HEK293 (cell line): ENCODE data around the gene COL1A1.

Source experiments
- CTCF ChIP-seq: fragments of 450-650 bp; formaldehyde crosslinking; IDR thresholded peaks from 2 replicates; pipeline ENCODE4 v1.5.1; 2016; ENCODE audit warnings: missing biosample characterization, missing genetic modification characterization
- GLIS2 ChIP-seq: fragments of 450-650 bp; formaldehyde crosslinking; IDR thresholded peaks from 2 replicates; pipeline ENCODE4 v1.5.1; 2016; ENCODE audit warnings: missing biosample characterization, missing genetic modification characterization
- KLF1 ChIP-seq: fragments of 450-650 bp; formaldehyde crosslinking; IDR thresholded peaks from 2 replicates; pipeline ENCODE4 v1.5.1; 2016; ENCODE audit warnings: missing biosample characterization, missing genetic modification characterization
- KLF16 ChIP-seq: fragments of 450-650 bp; formaldehyde crosslinking; IDR thresholded peaks from 2 replicates; pipeline ENCODE4 v1.5.1; 2017; ENCODE audit warnings: missing biosample characterization, missing genetic modification characterization
- KLF9 ChIP-seq: fragments of 450-650 bp; formaldehyde crosslinking; IDR thresholded peaks from 2 replicates; pipeline ENCODE4 v1.5.1; 2016; ENCODE audit warnings: missing biosample characterization, missing genetic modification characterization, low read depth
- SP2 ChIP-seq: fragments of 450-650 bp; formaldehyde crosslinking; IDR thresholded peaks from 2 replicates; pipeline ENCODE4 v1.5.1; 2016; ENCODE audit warnings: missing biosample characterization, missing genetic modification characterization
- SP3 ChIP-seq: fragments of 450-650 bp; formaldehyde crosslinking; IDR thresholded peaks from 2 replicates; pipeline ENCODE4 v1.5.1; 2016; ENCODE audit warnings: missing biosample characterization, missing genetic modification characterization
- WT1 ChIP-seq: fragments of 450-650 bp; formaldehyde crosslinking; IDR thresholded peaks from 2 replicates; pipeline ENCODE4 v1.5.1; 2016; ENCODE audit warnings: missing biosample characterization, missing genetic modification characterization
- ZBTB1 ChIP-seq: fragments of 450-650 bp; formaldehyde crosslinking; IDR thresholded peaks from 2 replicates; pipeline ENCODE4 v1.5.1; 2016; ENCODE audit warnings: missing biosample characterization, missing genetic modification characterization
- ZBTB10 ChIP-seq: fragments of 450-650 bp; formaldehyde crosslinking; IDR thresholded peaks from 2 replicates; pipeline ENCODE4 v1.5.1; 2016; ENCODE audit warnings: missing biosample characterization, missing genetic modification characterization
- ZBTB17 ChIP-seq: fragments of 450-650 bp; formaldehyde crosslinking; IDR thresholded peaks from 2 replicates; pipeline ENCODE4 v1.5.1; 2016; ENCODE audit warnings: missing biosample characterization, missing genetic modification characterization
- ZBTB20 ChIP-seq: fragments of 450-650 bp; formaldehyde crosslinking; IDR thresholded peaks from 2 replicates; pipeline ENCODE4 v1.5.1; 2016; ENCODE audit warnings: missing biosample characterization, missing genetic modification characterization
- ZBTB21 ChIP-seq: fragments of 450-650 bp; formaldehyde crosslinking; IDR thresholded peaks from 2 replicates; pipeline ENCODE4 v1.5.1; 2017; ENCODE audit warnings: missing biosample characterization, missing genetic modification characterization
- ZEB2 ChIP-seq: fragments of 450-650 bp; formaldehyde crosslinking; IDR thresholded peaks from 2 replicates; pipeline ENCODE4 v1.5.1; 2016; ENCODE audit warnings: missing biosample characterization, missing genetic modification characterization
- ZFP69B ChIP-seq: fragments of 450-650 bp; formaldehyde crosslinking; IDR thresholded peaks from 2 replicates; pipeline ENCODE4 v1.5.1; 2016; ENCODE audit warnings: missing biosample characterization, missing genetic modification characterization
- ZIC2 ChIP-seq: fragments of 450-650 bp; formaldehyde crosslinking; IDR thresholded peaks from 2 replicates; pipeline ENCODE4 v1.5.1; 2016; ENCODE audit warnings: missing biosample characterization, missing genetic modification characterization
- ZNF121 ChIP-seq: fragments of 450-650 bp; formaldehyde crosslinking; IDR thresholded peaks from 2 replicates; pipeline ENCODE4 v1.5.1; 2016; ENCODE audit warnings: missing biosample characterization, missing genetic modification characterization
- ZNF133 ChIP-seq: fragments of 450-650 bp; formaldehyde crosslinking; IDR thresholded peaks from 2 replicates; pipeline ENCODE4 v1.5.1; 2016; ENCODE audit warnings: missing biosample characterization, missing genetic modification characterization
- ZNF2 ChIP-seq: fragments of 450-650 bp; formaldehyde crosslinking; IDR thresholded peaks from 2 replicates; pipeline ENCODE4 v1.5.1; 2016; ENCODE audit warnings: missing biosample characterization, missing genetic modification characterization
- ZNF26 ChIP-seq: fragments of 450-650 bp; formaldehyde crosslinking; IDR thresholded peaks from 2 replicates; pipeline ENCODE4 v1.5.1; 2016; ENCODE audit warnings: missing biosample characterization, missing genetic modification characterization
- ZNF311 ChIP-seq: fragments of 450-650 bp; formaldehyde crosslinking; IDR thresholded peaks from 2 replicates; pipeline ENCODE4 v1.5.1; 2017; ENCODE audit warnings: missing biosample characterization, missing genetic modification characterization, borderline replicate concordance
- ZNF335 ChIP-seq: fragments of 450-650 bp; formaldehyde crosslinking; conservative IDR thresholded peaks from 2 replicates; pipeline ENCODE4 v1.5.1; 2016; ENCODE audit warnings: missing biosample characterization, missing genetic modification characterization
- ZNF341 ChIP-seq: fragments of 450-650 bp; formaldehyde crosslinking; IDR thresholded peaks from 2 replicates; pipeline ENCODE4; 2016; ENCODE audit warnings: low read depth, missing biosample characterization, missing genetic modification characterization
- ZNF391 ChIP-seq: fragments of 450-650 bp; formaldehyde crosslinking; IDR thresholded peaks from 2 replicates; pipeline ENCODE4 v1.5.1; 2016; ENCODE audit warnings: low read depth, missing biosample characterization, missing genetic modification characterization, borderline replicate concordance
- ZNF394 ChIP-seq: fragments of 450-650 bp; formaldehyde crosslinking; IDR thresholded peaks from 2 replicates; pipeline ENCODE4 v1.5.1; 2016; ENCODE audit warnings: missing biosample characterization, missing genetic modification characterization, mild to moderate bottlenecking, moderate library complexity, borderline replicate concordance
- ZNF404 ChIP-seq: fragments of 450-650 bp; formaldehyde crosslinking; IDR thresholded peaks from 2 replicates; pipeline ENCODE4 v1.5.1; 2017; ENCODE audit warnings: missing biosample characterization, missing genetic modification characterization
- ZNF473 ChIP-seq: fragments of 450-650 bp; formaldehyde crosslinking; IDR thresholded peaks from 2 replicates; pipeline ENCODE4 v1.5.1; 2017; ENCODE audit warnings: missing biosample characterization, missing genetic modification characterization
- ZNF529 ChIP-seq: fragments of 450-650 bp; formaldehyde crosslinking; IDR thresholded peaks from 2 replicates; pipeline ENCODE4 v1.5.1; 2017; ENCODE audit warnings: missing genetic modification characterization, missing biosample characterization; ENCODE audit not compliant: insufficient replicate concordance
- ZNF600 ChIP-seq: fragments of 450-650 bp; formaldehyde crosslinking; IDR thresholded peaks from 2 replicates; pipeline ENCODE4 v1.5.1; 2016; ENCODE audit warnings: missing biosample characterization, missing genetic modification characterization
- ZNF654 ChIP-seq: fragments of 450-650 bp; formaldehyde crosslinking; IDR thresholded peaks from 2 replicates; pipeline ENCODE4 v1.5.1; 2016; ENCODE audit warnings: low read depth, missing biosample characterization, missing genetic modification characterization
- ZNF843 ChIP-seq: fragments of 450-650 bp; formaldehyde crosslinking; IDR thresholded peaks from 2 replicates; pipeline ENCODE4 v1.5.1; 2016; ENCODE audit warnings: missing biosample characterization, missing genetic modification characterization
- ZSCAN16 ChIP-seq: fragments of 450-650 bp; formaldehyde crosslinking; IDR thresholded peaks from 2 replicates; pipeline ENCODE4 v1.5.1; 2016; ENCODE audit warnings: missing biosample characterization, missing genetic modification characterization
- TF ChIP-seq, protein P1 (sequence below): fragments of 450-650 bp; formaldehyde crosslinking; IDR thresholded peaks from 2 replicates; pipeline ENCODE4 v1.5.1; 2016; ENCODE audit warnings: missing biosample characterization, missing genetic modification characterization

Gene COL1A1

GRCh38 chr17:50161023-50161910 is 40.2 kb downstream of the COL1A1 start (continued):
- TF ChIP-seq ZNF391 (tag by site-specific recombination) (peak; percentile 68; the same call in 1 of the 2 replicates), ZNF133 (no peak), SP2 (peak; percentile 75), ZBTB21 (tag by site-specific recombination) (peak; percentile 59; the same call in 1 of the 2 replicates), ZNF600 (tag by site-specific recombination) (peak; percentile 92), ZEB2 (peak; percentile 82), WT1 (tag by site-specific recombination) (0 out of 2 replicates have a peak, but pooled peaks have one; percentile 43), ZNF404 (tag by site-specific recombination) (no peak), ZNF529 (tag by site-specific recombination) (no peak), ZFP69B (tag by site-specific recombination) (peak; percentile 19; the same call in 1 of the 2 replicates), CTCF (tag by site-specific recombination) (peak; percentile 100), ZBTB1 (no peak), GLIS2 (tag by site-specific recombination) (peak; percentile 98), ZNF341 (tag by site-specific recombination) (peak; percentile 78), KLF1 (tag by site-specific recombination) (peak; percentile 23; the same call in 1 of the 2 replicates), ZNF311 (no peak), ZNF843 (peak; percentile 56), SP3 (tag by site-specific recombination) (peak; percentile 87), ZNF473 (no peak), ZBTB10 (tag by site-specific recombination) (peak; percentile 60; the same call in 1 of the 2 replicates), ZNF121 (tag by site-specific recombination) (peak; percentile 92), KLF9 (tag by site-specific recombination) (peak; percentile 57), ZNF2 (tag by site-specific recombination) (peak; percentile 40), ZNF394 (tag by site-specific recombination) (peak; percentile 41; the same call in 1 of the 2 replicates), KLF16 (tag by site-specific recombination) (0 out of 2 replicates have a peak, but pooled peaks have one; percentile 51), ZNF335 (tag by site-specific recombination) (peak; percentile 74), ZIC2 (tag by site-specific recombination) (peak; percentile 78), ZBTB17 (peak; percentile 87), ZNF654 (peak; percentile 46), ZSCAN16 (tag by site-specific recombination) (peak; percentile 58; the same call in 1 of the 2 replicates), ZNF26 (tag by site-specific recombination) (no peak), ZBTB20 (peak; percentile 92)
- TF ChIP-seq, protein P1, sequence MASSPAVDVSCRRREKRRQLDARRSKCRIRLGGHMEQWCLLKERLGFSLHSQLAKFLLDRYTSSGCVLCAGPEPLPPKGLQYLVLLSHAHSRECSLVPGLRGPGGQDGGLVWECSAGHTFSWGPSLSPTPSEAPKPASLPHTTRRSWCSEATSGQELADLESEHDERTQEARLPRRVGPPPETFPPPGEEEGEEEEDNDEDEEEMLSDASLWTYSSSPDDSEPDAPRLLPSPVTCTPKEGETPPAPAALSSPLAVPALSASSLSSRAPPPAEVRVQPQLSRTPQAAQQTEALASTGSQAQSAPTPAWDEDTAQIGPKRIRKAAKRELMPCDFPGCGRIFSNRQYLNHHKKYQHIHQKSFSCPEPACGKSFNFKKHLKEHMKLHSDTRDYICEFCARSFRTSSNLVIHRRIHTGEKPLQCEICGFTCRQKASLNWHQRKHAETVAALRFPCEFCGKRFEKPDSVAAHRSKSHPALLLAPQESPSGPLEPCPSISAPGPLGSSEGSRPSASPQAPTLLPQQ (tag by site-specific recombination): peak; percentile 54
